K562 (cell line): ENCODE data around the gene NUAK1. TPM values are rescaled to one million over a fixed set of nuclear protein-coding genes. Genes with fewer than 3 reads are reported as not detected.

Source experiments
- CTBP1 ChIP-seq: fragments of 450-650 bp; IDR thresholded peaks from 2 replicates; pipeline ENCODE4 v1.6.1; 2016; ENCODE audit warnings: borderline replicate concordance
- FOSL1 ChIP-seq: fragments of 200-800 bp; sonication (Bioruptor generic); conservative IDR thresholded peaks from 2 replicates; pipeline ENCODE4 v1.6.1; 2016; ENCODE audit warnings: missing genetic modification characterization, missing compliant biosample characterization
- FOXA1 ChIP-seq: fragments of 450-650 bp; IDR thresholded peaks from 2 replicates; pipeline ENCODE4 v1.6.1; 2016; ENCODE audit warnings: mild to moderate bottlenecking, borderline replicate concordance
- HDAC8 ChIP-seq: fragments of 450-650 bp; IDR thresholded peaks from 2 replicates; pipeline ENCODE4 v1.6.1; 2016; ENCODE audit warnings: mild to moderate bottlenecking, missing genetic modification characterization, moderate library complexity, missing compliant biosample characterization
- MECOM ChIP-seq: fragments of 250-450 bp; sonication (Bioruptor Pico); IDR thresholded peaks from 2 replicates; pipeline ENCODE4 v1.8.0; 2022; ENCODE audit warnings: inconsistent platforms
- NFYB ChIP-seq: IDR thresholded peaks from 2 replicates; pipeline ENCODE4 v1.6.1; 2011; ENCODE audit warnings: mild to moderate bottlenecking, moderate library complexity; ENCODE audit not compliant: insufficient read length; ENCODE audit errors: extremely low read depth
- SMARCA5 ChIP-seq: fragments of 450-650 bp; IDR thresholded peaks from 2 replicates; pipeline ENCODE4 v1.6.1; 2016
- TSC22D4 ChIP-seq: fragments of 450-650 bp; IDR thresholded peaks from 2 replicates; pipeline ENCODE4 v1.6.1; 2016; ENCODE audit warnings: missing genetic modification characterization, missing biosample characterization, control low read depth
- ZNF551 ChIP-seq: fragments of 250-450 bp; sonication (Bioruptor Pico); IDR thresholded peaks from 2 replicates; pipeline ENCODE4 v1.5.0; 2021; ENCODE audit warnings: mild to moderate bottlenecking, moderate library complexity
- polyA plus RNA-seq, 8 experiments: library from polyadenylated mRNA; depleted of rRNA in 4 of 8; stranded (reverse) in 5 of 8; unstranded in 3 of 8; fragments of >200 nt; fragmentation: Nextera tagmentation in 2 of 8; fragmentation: Illumina TruSeq in 1 of 8; extraction: Ambion mirVana in 2 of 8; extraction: Trizol in 1 of 8; gene quantifications; 2 replicates each; pipeline versions ENCODE4 v1.2.1 to v1.2.3, GENCODE V29; 2011 to 2014; ENCODE audit warnings: inconsistent platforms in 1 of 8, missing spikeins in 1 of 8
- total RNA-seq, 7 experiments: library from RNA; depleted of rRNA in 6 of 7; stranded (reverse); fragments of >200 nt in 6 of 7; fragmentation: Illumina TruSeq in 2 of 7; extraction: Trizol in 2 of 7; gene quantifications; 2 replicates each; pipeline versions ENCODE4 v1.2.1 to v1.2.3, GENCODE V29; 2011 to 2021; ENCODE audit warnings: low replicate concordance in 1 of 7
- TF ChIP-seq, protein P1 (sequence below): fragments of 250-450 bp; sonication (Bioruptor Pico); IDR thresholded peaks from 2 replicates; pipeline ENCODE4 v1.8.0; 2022; ENCODE audit warnings: inconsistent platforms
- TF ChIP-seq, protein P2 (sequence below): sonication (generic); formaldehyde crosslinking; IDR thresholded peaks from 2 replicates; pipeline ENCODE4 v1.8.1; 2022; ENCODE audit warnings: missing genetic modification reagents
- TF ChIP-seq, protein P3 (sequence below): sonication (generic); formaldehyde crosslinking; IDR thresholded peaks from 2 replicates; pipeline ENCODE4 v1.8.1; 2023; ENCODE audit warnings: missing genetic modification reagents, mild to moderate bottlenecking, borderline replicate concordance

The NUAK1 gene
- total and polyA plus RNA-seq, 9 of the 15 experiments (the other 6 are each of a cell fraction or from before 2014, with no cell fraction given) = 0.02 TPM; not detected in 8

DNA sequence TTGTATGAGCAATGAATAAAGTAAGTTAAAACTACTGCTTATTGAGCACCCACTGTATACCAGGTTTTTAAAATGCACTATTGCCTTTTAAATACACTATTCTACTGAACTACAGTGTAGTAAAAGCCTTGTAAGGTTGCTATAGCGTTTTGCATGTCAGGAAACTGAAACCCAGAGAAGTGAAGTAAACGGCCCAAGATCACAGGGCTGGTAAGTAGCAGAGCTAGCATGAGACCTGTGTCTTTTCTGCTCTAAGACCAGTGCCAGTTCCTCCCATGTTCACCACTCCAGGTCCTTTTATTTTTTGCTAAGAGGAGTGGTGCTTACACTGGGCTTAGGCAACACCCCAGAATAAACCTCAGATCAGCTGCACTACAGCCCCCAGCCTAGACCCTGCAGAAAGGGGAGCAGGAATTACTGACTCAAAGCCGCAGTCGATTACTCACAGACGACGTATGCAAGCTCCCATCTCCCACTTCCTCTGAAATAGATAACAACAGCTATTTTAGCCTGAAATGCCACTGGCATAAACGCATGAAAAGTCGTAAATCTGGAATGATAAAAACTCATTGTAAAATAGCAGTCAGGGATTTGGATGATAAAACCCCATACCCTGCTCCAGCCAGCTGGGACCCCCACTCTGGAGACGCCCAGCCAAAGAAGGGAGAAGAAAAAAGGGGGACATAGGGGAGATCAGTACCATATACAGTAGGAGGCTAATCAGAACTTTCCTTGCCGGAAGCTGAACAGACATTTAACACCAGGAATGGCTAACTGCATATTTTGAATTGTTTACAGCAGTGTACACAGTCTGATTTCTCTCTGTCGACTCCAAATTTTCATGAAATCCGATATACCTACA, 108.3 kb downstream of the NUAK1 start (continued):
- TF ChIP-seq CTBP1 (no peak), ZNF551 (CRISPR knock-in tag) (no peak), SMARCA5 (no peak), TSC22D4 (tag) (no peak), HDAC8 (tag) (no peak), FOXA1 (no peak), FOSL1 (tag) (peak; percentile 80), NFYB (no peak), MECOM (CRISPR knock-in tag) (no peak)
- TF ChIP-seq, protein P1, sequence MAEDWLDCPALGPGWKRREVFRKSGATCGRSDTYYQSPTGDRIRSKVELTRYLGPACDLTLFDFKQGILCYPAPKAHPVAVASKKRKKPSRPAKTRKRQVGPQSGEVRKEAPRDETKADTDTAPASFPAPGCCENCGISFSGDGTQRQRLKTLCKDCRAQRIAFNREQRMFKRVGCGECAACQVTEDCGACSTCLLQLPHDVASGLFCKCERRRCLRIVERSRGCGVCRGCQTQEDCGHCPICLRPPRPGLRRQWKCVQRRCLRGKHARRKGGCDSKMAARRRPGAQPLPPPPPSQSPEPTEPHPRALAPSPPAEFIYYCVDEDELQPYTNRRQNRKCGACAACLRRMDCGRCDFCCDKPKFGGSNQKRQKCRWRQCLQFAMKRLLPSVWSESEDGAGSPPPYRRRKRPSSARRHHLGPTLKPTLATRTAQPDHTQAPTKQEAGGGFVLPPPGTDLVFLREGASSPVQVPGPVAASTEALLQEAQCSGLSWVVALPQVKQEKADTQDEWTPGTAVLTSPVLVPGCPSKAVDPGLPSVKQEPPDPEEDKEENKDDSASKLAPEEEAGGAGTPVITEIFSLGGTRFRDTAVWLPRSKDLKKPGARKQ = no peak
- TF ChIP-seq, protein P2, sequence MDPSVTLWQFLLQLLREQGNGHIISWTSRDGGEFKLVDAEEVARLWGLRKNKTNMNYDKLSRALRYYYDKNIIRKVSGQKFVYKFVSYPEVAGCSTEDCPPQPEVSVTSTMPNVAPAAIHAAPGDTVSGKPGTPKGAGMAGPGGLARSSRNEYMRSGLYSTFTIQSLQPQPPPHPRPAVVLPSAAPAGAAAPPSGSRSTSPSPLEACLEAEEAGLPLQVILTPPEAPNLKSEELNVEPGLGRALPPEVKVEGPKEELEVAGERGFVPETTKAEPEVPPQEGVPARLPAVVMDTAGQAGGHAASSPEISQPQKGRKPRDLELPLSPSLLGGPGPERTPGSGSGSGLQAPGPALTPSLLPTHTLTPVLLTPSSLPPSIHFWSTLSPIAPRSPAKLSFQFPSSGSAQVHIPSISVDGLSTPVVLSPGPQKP (CRISPR knock-in tag) = no peak
- TF ChIP-seq, protein P3, sequence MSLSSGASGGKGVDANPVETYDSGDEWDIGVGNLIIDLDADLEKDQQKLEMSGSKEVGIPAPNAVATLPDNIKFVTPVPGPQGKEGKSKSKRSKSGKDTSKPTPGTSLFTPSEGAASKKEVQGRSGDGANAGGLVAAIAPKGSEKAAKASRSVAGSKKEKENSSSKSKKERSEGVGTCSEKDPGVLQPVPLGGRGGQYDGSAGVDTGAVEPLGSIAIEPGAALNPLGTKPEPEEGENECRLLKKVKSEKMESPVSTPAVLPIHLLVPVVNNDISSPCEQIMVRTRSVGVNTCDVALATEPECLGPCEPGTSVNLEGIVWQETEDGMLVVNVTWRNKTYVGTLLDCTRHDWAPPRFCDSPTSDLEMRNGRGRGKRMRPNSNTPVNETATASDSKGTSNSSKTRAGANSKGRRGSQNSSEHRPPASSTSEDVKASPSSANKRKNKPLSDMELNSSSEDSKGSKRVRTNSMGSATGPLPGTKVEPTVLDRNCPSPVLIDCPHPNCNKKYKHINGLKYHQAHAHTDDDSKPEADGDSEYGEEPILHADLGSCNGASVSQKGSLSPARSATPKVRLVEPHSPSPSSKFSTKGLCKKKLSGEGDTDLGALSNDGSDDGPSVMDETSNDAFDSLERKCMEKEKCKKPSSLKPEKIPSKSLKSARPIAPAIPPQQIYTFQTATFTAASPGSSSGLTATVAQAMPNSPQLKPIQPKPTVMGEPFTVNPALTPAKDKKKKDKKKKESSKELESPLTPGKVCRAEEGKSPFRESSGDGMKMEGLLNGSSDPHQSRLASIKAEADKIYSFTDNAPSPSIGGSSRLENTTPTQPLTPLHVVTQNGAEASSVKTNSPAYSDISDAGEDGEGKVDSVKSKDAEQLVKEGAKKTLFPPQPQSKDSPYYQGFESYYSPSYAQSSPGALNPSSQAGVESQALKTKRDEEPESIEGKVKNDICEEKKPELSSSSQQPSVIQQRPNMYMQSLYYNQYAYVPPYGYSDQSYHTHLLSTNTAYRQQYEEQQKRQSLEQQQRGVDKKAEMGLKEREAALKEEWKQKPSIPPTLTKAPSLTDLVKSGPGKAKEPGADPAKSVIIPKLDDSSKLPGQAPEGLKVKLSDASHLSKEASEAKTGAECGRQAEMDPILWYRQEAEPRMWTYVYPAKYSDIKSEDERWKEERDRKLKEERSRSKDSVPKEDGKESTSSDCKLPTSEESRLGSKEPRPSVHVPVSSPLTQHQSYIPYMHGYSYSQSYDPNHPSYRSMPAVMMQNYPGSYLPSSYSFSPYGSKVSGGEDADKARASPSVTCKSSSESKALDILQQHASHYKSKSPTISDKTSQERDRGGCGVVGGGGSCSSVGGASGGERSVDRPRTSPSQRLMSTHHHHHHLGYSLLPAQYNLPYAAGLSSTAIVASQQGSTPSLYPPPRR = no peak
